Liver (tissue), 9 donors: ENCODE results near the gene ARHGEF1. TPM values are rescaled to one million over a fixed set of nuclear protein-coding genes. Genes with fewer than 3 reads are reported as not detected.

Experiments
- DNase-seq: peaks from one replicate; pipeline ENCODE4 v3.0.0-alpha.2; 2017; ENCODE audit warnings: low spot score
- H3K27ac ChIP-seq, 2 donors: one replicate each; pipeline ENCODE4 v1.7.0; 2013; ENCODE audit warnings: inconsistent platforms in 2 of 2, low read length in 2 of 2, control low read depth in 1 of 2, low read depth in 1 of 2, mild to moderate bottlenecking in 1 of 2
- H3K27me3 ChIP-seq, 4 donors: one replicate each; pipeline versions ENCODE4 v1.6.1 to v1.7.0; 2013; ENCODE audit warnings: low read length in 3 of 4, inconsistent platforms in 1 of 4, mild to moderate bottlenecking in 1 of 4, moderate library complexity in 1 of 4; ENCODE audit not compliant: control insufficient read depth in 4 of 4, insufficient read depth in 4 of 4
- H3K36me3 ChIP-seq, 4 donors: one replicate each; pipeline versions ENCODE4 v1.6.1 to v1.7.0; 2013; ENCODE audit warnings: low read length in 3 of 4, mild to moderate bottlenecking in 3 of 4, low read depth in 1 of 4, moderate library complexity in 1 of 4; ENCODE audit not compliant: control insufficient read depth in 4 of 4, insufficient read depth in 3 of 4
- H3K4me1 ChIP-seq, 4 donors: one replicate each; pipeline versions ENCODE4 v1.6.1 to v1.7.0; 2013; ENCODE audit warnings: low read length in 3 of 4, mild to moderate bottlenecking in 3 of 4, moderate library complexity in 1 of 4; ENCODE audit not compliant: control insufficient read depth in 4 of 4, insufficient read depth in 4 of 4
- H3K4me3 ChIP-seq, 3 donors: one replicate each; pipeline versions ENCODE4 v1.6.1 to v1.7.0; 2013; ENCODE audit warnings: low read length in 3 of 3, control low read depth in 1 of 3, low read depth in 1 of 3, mild to moderate bottlenecking in 1 of 3
- H3K9ac ChIP-seq, 2 donors: one replicate each; pipeline ENCODE4 v1.7.0; 2013; ENCODE audit warnings: low read length in 2 of 2, mild to moderate bottlenecking in 2 of 2, moderate library complexity in 2 of 2, control low read depth in 1 of 2, low read depth in 1 of 2
- H3K9me3 ChIP-seq, 4 donors: one replicate each; pipeline versions ENCODE4 v1.6.1 to v1.7.0; 2013; ENCODE audit warnings: low read length in 3 of 4; ENCODE audit not compliant: control insufficient read depth in 4 of 4
- EGR1 ChIP-seq, 2 donors: IDR thresholded peaks; 2 replicates each; pipeline ENCODE4 v1.6.1; 2016 to 2018; ENCODE audit warnings: antibody characterized with exemption in 2 of 2, low read depth in 2 of 2
- FOXA1 ChIP-seq: IDR thresholded peaks from 2 replicates; pipeline ENCODE4 v1.6.1; 2016; ENCODE audit warnings: antibody characterized with exemption
- FOXA2 ChIP-seq: IDR thresholded peaks from 2 replicates; pipeline ENCODE4 v1.6.1; 2016; ENCODE audit warnings: antibody characterized with exemption
- GABPA ChIP-seq, 2 donors: IDR thresholded peaks in 1 of 2; conservative IDR thresholded peaks in 1 of 2; 2 replicates each; pipeline ENCODE4 v1.6.1; 2016; ENCODE audit warnings: antibody characterized with exemption in 2 of 2, mild to moderate bottlenecking in 1 of 2, moderate library complexity in 1 of 2
- HNF4A ChIP-seq, 2 donors: conservative IDR thresholded peaks; 2 replicates each; pipeline ENCODE4 v1.6.1; 2016; ENCODE audit warnings: antibody characterized with exemption in 2 of 2, mild to moderate bottlenecking in 2 of 2
- HNF4G ChIP-seq: IDR thresholded peaks from 2 replicates; pipeline ENCODE4 v1.6.1; 2016; ENCODE audit warnings: antibody characterized with exemption
- JUND ChIP-seq, 2 donors: IDR thresholded peaks; 2 replicates each; pipeline ENCODE4 v1.6.1; 2016; ENCODE audit warnings: antibody characterized with exemption in 2 of 2
- RAD21 ChIP-seq, 2 donors: IDR thresholded peaks; 2 replicates each; pipeline ENCODE4 v1.6.1; 2016; ENCODE audit warnings: antibody characterized with exemption in 2 of 2, mild to moderate bottlenecking in 2 of 2
- RXRA ChIP-seq, 2 donors: IDR thresholded peaks; 2 replicates each; pipeline ENCODE4 v1.6.1; 2017 to 2018; ENCODE audit warnings: antibody characterized with exemption in 2 of 2, mild to moderate bottlenecking in 1 of 2
- SP1 ChIP-seq: IDR thresholded peaks from 2 replicates; pipeline ENCODE4 v1.6.1; 2018; ENCODE audit warnings: antibody characterized with exemption, mild to moderate bottlenecking
- YY1 ChIP-seq: IDR thresholded peaks from 2 replicates; pipeline ENCODE4 v1.6.1; 2016; ENCODE audit warnings: antibody characterized with exemption, mild to moderate bottlenecking
- WGBS: extraction: QIAGEN DNeasy Blood & Tissue Kit; methylation state at CpG from one replicate; pipeline ENCODE4 v1.1.7; 2013; 5-methylcytosine and 5-hydroxymethylcytosine counted together
- polyA plus RNA-seq, 2 donors: library from polyadenylated mRNA; stranded (reverse) in 1 of 2; unstranded in 1 of 2; fragments of 200-250 nt in 1 of 2; fragments of >200 nt in 1 of 2; fragmentation: Nextera tagmentation in 1 of 2; extraction: Ambion mirVana in 1 of 2; gene quantifications; one replicate each; pipeline versions ENCODE4 v1.2.1 to v1.2.3, GENCODE V29; 2013 to 2015
- total RNA-seq, 2 donors: library from RNA; depleted of rRNA; stranded (reverse); fragments of >200 nt; gene quantifications; one replicate each; pipeline ENCODE4 v1.2.3, GENCODE V29; 2014
- TF ChIP-seq, protein P1 (sequence below): fragments of 150-350 bp; IDR thresholded peaks from 2 replicates; pipeline ENCODE4 v1.5.1; 2017; ENCODE audit warnings: improper control_type of control experiment, low read depth, low read length; ENCODE audit not compliant: missing input control
- TF ChIP-seq, protein P2 (sequence below): IDR thresholded peaks from 2 replicates; pipeline ENCODE4 v1.6.1; 2016; ENCODE audit warnings: antibody characterized with exemption
- TF ChIP-seq, protein P3 (sequence below): IDR thresholded peaks from 2 replicates; pipeline ENCODE4 v1.6.1; 2016; ENCODE audit warnings: antibody characterized with exemption
- TF ChIP-seq, protein P4 (sequence below): IDR thresholded peaks from 2 replicates; pipeline ENCODE4 v1.6.1; 2016; ENCODE audit warnings: antibody characterized with exemption, mild to moderate bottlenecking
- donor health status: healthy.
- donor health status: healthy.
- donor health status: healthy.
- donor health status: healthy.
- donor health status: healthy.

Gene ARHGEF1
- total and polyA plus RNA-seq, 4 donors = 13.2 to 30.1 (median 18.5) TPM

DNA sequence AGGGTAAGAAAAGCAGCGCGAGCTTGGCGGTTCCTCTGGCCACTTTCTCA is 38.2 kb upstream of the ARHGEF1 start, which contains the start of gene DMRTC2:
TSS of gene DMRTC2 (plus strand) at position 42 of the 50 bp plus-strand sequence. CDS start 2,387 bp downstream, outside the sequence.
- Histone ChIP-seq H3K36me3 (no peaks in the 10 kb centered on the region), H3K27me3 (peaks cover 0 to 7% (median under 1%) of the 10 kb centered on the region in 4 donors), H3K27ac (no peak within 1 kb of the TSS), H3K4me1 (no peaks in the 10 kb centered on the region), H3K9me3 (no peaks in the 10 kb centered on the region), H3K9ac (no peak within 1 kb of the TSS), H3K4me3 (no peak within 1 kb of the TSS)
- no peak for DNase-seq
- TF ChIP-seq HNF4G = no peak
- TF ChIP-seq GABPA (IDR thresholded peaks at IDR 0.05 in 1 of 2, conservative IDR thresholded peaks at IDR 0.05 in 1 of 2) = no peak
- TF ChIP-seq EGR1 (IDR thresholded peaks at IDR 0.05; ENCODE audit: low read depth in 2 of 2) = no peak
- TF ChIP-seq, protein P1, sequence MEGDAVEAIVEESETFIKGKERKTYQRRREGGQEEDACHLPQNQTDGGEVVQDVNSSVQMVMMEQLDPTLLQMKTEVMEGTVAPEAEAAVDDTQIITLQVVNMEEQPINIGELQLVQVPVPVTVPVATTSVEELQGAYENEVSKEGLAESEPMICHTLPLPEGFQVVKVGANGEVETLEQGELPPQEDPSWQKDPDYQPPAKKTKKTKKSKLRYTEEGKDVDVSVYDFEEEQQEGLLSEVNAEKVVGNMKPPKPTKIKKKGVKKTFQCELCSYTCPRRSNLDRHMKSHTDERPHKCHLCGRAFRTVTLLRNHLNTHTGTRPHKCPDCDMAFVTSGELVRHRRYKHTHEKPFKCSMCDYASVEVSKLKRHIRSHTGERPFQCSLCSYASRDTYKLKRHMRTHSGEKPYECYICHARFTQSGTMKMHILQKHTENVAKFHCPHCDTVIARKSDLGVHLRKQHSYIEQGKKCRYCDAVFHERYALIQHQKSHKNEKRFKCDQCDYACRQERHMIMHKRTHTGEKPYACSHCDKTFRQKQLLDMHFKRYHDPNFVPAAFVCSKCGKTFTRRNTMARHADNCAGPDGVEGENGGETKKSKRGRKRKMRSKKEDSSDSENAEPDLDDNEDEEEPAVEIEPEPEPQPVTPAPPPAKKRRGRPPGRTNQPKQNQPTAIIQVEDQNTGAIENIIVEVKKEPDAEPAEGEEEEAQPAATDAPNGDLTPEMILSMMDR = no peak
- TF ChIP-seq, protein P2, sequence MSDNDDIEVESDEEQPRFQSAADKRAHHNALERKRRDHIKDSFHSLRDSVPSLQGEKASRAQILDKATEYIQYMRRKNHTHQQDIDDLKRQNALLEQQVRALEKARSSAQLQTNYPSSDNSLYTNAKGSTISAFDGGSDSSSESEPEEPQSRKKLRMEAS = no peak
- TF ChIP-seq FOXA2 = no peak
- no peak for TF ChIP-seq JUND (IDR thresholded peaks at IDR 0.05)
- no peak for TF ChIP-seq FOXA1
- WGBS = 94% methylated on average over 3 of the region's 3 CpGs

DNA sequence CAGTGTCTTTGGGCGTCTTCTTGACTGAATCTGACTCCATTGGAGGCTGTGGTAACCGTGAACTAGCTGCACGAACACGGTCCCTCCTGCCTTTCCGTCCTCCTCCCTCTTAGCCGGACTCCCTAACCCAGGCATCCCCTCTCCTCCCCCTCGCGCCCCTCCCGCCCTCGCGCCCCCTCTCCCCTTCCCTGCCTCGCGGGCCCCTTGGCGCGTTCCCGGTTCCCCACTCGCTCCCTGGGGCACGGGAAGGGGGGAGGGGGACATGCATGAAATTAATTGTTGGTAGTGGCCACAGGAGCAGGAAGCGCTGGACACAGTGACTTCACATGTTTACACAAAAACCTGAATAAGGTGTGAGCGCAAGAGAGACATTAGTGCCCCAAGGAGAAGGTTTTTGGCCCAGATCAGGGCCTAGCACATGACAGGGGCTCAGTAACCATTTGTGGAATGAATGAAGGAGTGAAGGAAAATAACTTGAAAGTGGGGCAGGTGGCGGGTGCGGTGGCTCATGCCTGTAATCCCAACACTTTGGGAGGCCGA is 37.9 kb upstream of the ARHGEF1 start:
- DNase-seq = no peak
- no peak overlapping the region for H3K27ac ChIP-seq
- peaks cover 0 to 7% (median under 1%) of the 10 kb centered on the region in 4 donors for H3K27me3 ChIP-seq
- H3K9ac ChIP-seq = no peak overlapping the region
- H3K4me1 ChIP-seq = no peaks in the 10 kb centered on the region
- no peaks in the 10 kb centered on the region for H3K36me3 ChIP-seq
- TF ChIP-seq SP1 (no peak), JUND (IDR thresholded peaks at IDR 0.05) (no peak), HNF4A (conservative IDR thresholded peaks at IDR 0.05) (no peak), GABPA (IDR thresholded peaks at IDR 0.05 in 1 of 2, conservative IDR thresholded peaks at IDR 0.05 in 1 of 2) (no peak), RXRA (IDR thresholded peaks at IDR 0.05) (no peak), FOXA2 (no peak), YY1 (no peak), EGR1 (IDR thresholded peaks at IDR 0.05; ENCODE audit: low read depth in 2 of 2) (no peak), RAD21 (IDR thresholded peaks at IDR 0.05) (no peak), FOXA1 (no peak)
- TF ChIP-seq, protein P3, sequence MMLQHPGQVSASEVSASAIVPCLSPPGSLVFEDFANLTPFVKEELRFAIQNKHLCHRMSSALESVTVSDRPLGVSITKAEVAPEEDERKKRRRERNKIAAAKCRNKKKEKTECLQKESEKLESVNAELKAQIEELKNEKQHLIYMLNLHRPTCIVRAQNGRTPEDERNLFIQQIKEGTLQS = no peak
- TF ChIP-seq, protein P4, sequence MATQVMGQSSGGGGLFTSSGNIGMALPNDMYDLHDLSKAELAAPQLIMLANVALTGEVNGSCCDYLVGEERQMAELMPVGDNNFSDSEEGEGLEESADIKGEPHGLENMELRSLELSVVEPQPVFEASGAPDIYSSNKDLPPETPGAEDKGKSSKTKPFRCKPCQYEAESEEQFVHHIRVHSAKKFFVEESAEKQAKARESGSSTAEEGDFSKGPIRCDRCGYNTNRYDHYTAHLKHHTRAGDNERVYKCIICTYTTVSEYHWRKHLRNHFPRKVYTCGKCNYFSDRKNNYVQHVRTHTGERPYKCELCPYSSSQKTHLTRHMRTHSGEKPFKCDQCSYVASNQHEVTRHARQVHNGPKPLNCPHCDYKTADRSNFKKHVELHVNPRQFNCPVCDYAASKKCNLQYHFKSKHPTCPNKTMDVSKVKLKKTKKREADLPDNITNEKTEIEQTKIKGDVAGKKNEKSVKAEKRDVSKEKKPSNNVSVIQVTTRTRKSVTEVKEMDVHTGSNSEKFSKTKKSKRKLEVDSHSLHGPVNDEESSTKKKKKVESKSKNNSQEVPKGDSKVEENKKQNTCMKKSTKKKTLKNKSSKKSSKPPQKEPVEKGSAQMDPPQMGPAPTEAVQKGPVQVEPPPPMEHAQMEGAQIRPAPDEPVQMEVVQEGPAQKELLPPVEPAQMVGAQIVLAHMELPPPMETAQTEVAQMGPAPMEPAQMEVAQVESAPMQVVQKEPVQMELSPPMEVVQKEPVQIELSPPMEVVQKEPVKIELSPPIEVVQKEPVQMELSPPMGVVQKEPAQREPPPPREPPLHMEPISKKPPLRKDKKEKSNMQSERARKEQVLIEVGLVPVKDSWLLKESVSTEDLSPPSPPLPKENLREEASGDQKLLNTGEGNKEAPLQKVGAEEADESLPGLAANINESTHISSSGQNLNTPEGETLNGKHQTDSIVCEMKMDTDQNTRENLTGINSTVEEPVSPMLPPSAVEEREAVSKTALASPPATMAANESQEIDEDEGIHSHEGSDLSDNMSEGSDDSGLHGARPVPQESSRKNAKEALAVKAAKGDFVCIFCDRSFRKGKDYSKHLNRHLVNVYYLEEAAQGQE = no peak
- TF ChIP-seq, protein P1 = no peak
- 86% methylated on average over 23 of the region's 23 CpGs for WGBS
- no peaks in the 10 kb centered on the region for H3K9me3 ChIP-seq
- no peak overlapping the region for H3K4me3 ChIP-seq
